ENCODE data around the gene ASB2. TPM values are rescaled to one million over a fixed set of nuclear protein-coding genes. Genes with fewer than 3 reads are reported as not detected.
A peak's percentile ranks its signal among the peaks of the same experiment; 100 is the strongest.

ASB2 gene
- total RNA-seq, 4 donors from 2014 or later = 0.79 to 2.5 (median 0.95) TPM

- Histone ChIP-seq H3K36me3 (no peaks in the 10 kb centered on the region), H3K27ac (no peak overlapping the region), H3K4me3 (no peak overlapping the region), H3K9me3 (no peaks in the 10 kb centered on the region), H3K27me3 (peaks cover 30% of the 10 kb centered on the region), H3K4me1 (peaks cover 26% of the 10 kb centered on the region)
- no peak for DNase-seq (ENCODE audit: low spot score in 2 of 2)
- TF ChIP-seq, protein P1, sequence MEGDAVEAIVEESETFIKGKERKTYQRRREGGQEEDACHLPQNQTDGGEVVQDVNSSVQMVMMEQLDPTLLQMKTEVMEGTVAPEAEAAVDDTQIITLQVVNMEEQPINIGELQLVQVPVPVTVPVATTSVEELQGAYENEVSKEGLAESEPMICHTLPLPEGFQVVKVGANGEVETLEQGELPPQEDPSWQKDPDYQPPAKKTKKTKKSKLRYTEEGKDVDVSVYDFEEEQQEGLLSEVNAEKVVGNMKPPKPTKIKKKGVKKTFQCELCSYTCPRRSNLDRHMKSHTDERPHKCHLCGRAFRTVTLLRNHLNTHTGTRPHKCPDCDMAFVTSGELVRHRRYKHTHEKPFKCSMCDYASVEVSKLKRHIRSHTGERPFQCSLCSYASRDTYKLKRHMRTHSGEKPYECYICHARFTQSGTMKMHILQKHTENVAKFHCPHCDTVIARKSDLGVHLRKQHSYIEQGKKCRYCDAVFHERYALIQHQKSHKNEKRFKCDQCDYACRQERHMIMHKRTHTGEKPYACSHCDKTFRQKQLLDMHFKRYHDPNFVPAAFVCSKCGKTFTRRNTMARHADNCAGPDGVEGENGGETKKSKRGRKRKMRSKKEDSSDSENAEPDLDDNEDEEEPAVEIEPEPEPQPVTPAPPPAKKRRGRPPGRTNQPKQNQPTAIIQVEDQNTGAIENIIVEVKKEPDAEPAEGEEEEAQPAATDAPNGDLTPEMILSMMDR (IDR thresholded peaks at IDR 0.05) = no peak
- TF ChIP-seq POLR2AphosphoS5 (IDR thresholded peaks at IDR 0.05) (no peak), EP300 (IDR thresholded peaks at IDR 0.05) (no peak), POLR2A (IDR thresholded peaks at IDR 0.05) (no peak)
- no CpG with 5 or more reads among the region's 13 CpGs for WGBS
These were observed 38.9 kb downstream of the ASB2 start for GRCh38 chr14:93937519-93937918.

- H3K4me3 ChIP-seq = no peak overlapping the region
- TF ChIP-seq POLR2AphosphoS5 (IDR thresholded peaks at IDR 0.05) = no peak
- TF ChIP-seq POLR2A (IDR thresholded peaks at IDR 0.05) = no peak
- TF ChIP-seq, protein P1 (IDR thresholded peaks at IDR 0.05) = no peak
- TF ChIP-seq EP300 (IDR thresholded peaks at IDR 0.05) = no peak
- H3K9me3 ChIP-seq = no peaks in the 10 kb centered on the region
- H3K27me3 ChIP-seq = peaks cover 30% of the 10 kb centered on the region
- WGBS = 87% methylated on average over 3 of the region's 6 CpGs
- H3K27ac ChIP-seq = no peak overlapping the region
- peaks cover 26% of the 10 kb centered on the region for H3K4me1 ChIP-seq
- no peaks in the 10 kb centered on the region for H3K36me3 ChIP-seq
- DNase-seq (ENCODE audit: low spot score in 2 of 2) = no peak
These were observed 39.4 kb downstream of the ASB2 start for GRCh38 chr14:93936926-93937325.

DNA sequence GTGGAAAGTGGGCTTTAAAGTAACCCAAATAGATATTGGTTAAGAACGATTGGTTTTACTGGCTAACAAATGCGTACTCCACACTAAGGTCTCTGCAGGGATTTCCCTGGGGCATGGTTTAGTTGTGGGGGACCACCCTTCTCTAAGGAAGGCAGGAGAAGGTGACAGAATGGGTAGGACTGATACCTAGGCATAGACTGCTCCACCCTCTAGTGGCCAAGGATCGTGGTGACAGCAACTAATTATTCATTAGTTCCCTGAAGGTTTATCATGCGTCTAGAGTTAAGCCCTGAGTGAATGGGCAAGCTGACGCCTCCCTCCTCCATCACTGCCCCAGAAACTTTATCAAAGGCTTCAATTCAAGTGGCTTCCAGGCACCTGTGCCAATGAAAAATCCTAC is 40.1 kb downstream of the ASB2 start:
- H3K4me1 ChIP-seq = peaks cover 26% of the 10 kb centered on the region
- TF ChIP-seq, protein P1 (IDR thresholded peaks at IDR 0.05) = peak in 1 of 2 donors; percentile 46
- no peak for TF ChIP-seq EP300 (IDR thresholded peaks at IDR 0.05)
- H3K27ac ChIP-seq = no peak overlapping the region
- no peak overlapping the region for H3K4me3 ChIP-seq
- H3K9me3 ChIP-seq = no peaks in the 10 kb centered on the region
- no peaks in the 10 kb centered on the region for H3K36me3 ChIP-seq
- WGBS = 23% methylated on average over 5 of the region's 5 CpGs
- peaks cover 30% of the 10 kb centered on the region for H3K27me3 ChIP-seq
- DNase-seq (ENCODE audit: low spot score in 2 of 2) = no peak

- Histone ChIP-seq H3K36me3 (no peaks in the 10 kb centered on the region), H3K27ac (no peak overlapping the region), H3K9me3 (no peaks in the 10 kb centered on the region), H3K4me3 (no peak overlapping the region), H3K27me3 (peaks cover 30% of the 10 kb centered on the region), H3K4me1 (peaks cover 26% of the 10 kb centered on the region)
- 84% methylated on average over 8 of the region's 8 CpGs for WGBS
- TF ChIP-seq, protein P1 (IDR thresholded peaks at IDR 0.05) = no peak
- no peak for TF ChIP-seq EP300 (IDR thresholded peaks at IDR 0.05)
- no peak for TF ChIP-seq POLR2AphosphoS5 (IDR thresholded peaks at IDR 0.05)
- no peak for TF ChIP-seq POLR2A (IDR thresholded peaks at IDR 0.05)
- no peak for DNase-seq (ENCODE audit: low spot score in 2 of 2)
These were observed 41.2 kb downstream of the ASB2 start for GRCh38 chr14:93935213-93935612.

- Histone ChIP-seq H3K27me3 (peaks cover 18% of the 10 kb centered on the region), H3K27ac (no peak overlapping the region), H3K9me3 (no peaks in the 10 kb centered on the region), H3K4me1 (peaks cover 9% of the 10 kb centered on the region), H3K36me3 (no peaks in the 10 kb centered on the region), H3K4me3 (no peak overlapping the region)
- DNase-seq (ENCODE audit: low spot score in 2 of 2) = no peak
- 100% methylated on average over 1 of the region's 4 CpGs for whole genome bisulfite sequencing
- TF ChIP-seq POLR2A (IDR thresholded peaks at IDR 0.05) (no peak), EP300 (IDR thresholded peaks at IDR 0.05) (no peak), POLR2AphosphoS5 (IDR thresholded peaks at IDR 0.05) (no peak)
- TF ChIP-seq, protein P1 (IDR thresholded peaks at IDR 0.05) = no peak
These were observed 43.7 kb downstream of the ASB2 start for GRCh38 chr14:93932642-93933041.

Data from suprapubic skin (tissue), 4 donors.